H1 (cell line): ENCODE measurements around the gene JOSD2. TPM values are rescaled to one million over a fixed set of nuclear protein-coding genes. Genes with fewer than 3 reads are reported as not detected.

Experiments used
- CTCF ChIA-PET: fragments of 300-600 bp; sonication (Branson Sonifier 250); formaldehyde crosslinking; loops from one replicate; lab custom pipeline; 2021; ENCODE audit not compliant: partially characterized antibody; lab: Charles Lee
- POLR2A ChIA-PET: fragments of 300-600 bp; sonication (Branson Sonifier 250); formaldehyde crosslinking; loops from one replicate; lab custom pipeline; 2021; ENCODE audit warnings: inconsistent platforms; ENCODE audit not compliant: partially characterized antibody; lab: Charles Lee
- DNase-seq, 2 experiments: peaks; one replicate each; pipeline versions ENCODE4 v3.0.0 to v3.0.0-alpha.2; 2010 to 2022; ENCODE audit warnings: low spot score in 2 of 2, low read depth in 1 of 2, mixed read lengths in 1 of 2
- FAIRE-seq: peaks from 2 replicates; lab custom pipeline; 2011; peaks lifted over from hg19 to GRCh38; lab: Jason Lieb, UNC
- H2AFZ ChIP-seq: 2 replicates; pipeline ENCODE4 v1.8.1; 2012; ENCODE audit warnings: low read length, inconsistent platforms
- H2AK5ac ChIP-seq: 2 replicates; pipeline ENCODE4 v1.6.1; 2013; ENCODE audit warnings: low read depth, low read length
- H2BK120ac ChIP-seq: replicated peaks from 2 replicates; pipeline ENCODE3; 2013; ENCODE audit warnings: low read depth, low read length, inconsistent platforms
- H2BK12ac ChIP-seq: 2 replicates; pipeline ENCODE4 v1.6.1; 2013; ENCODE audit warnings: low read depth, low read length
- H2BK15ac ChIP-seq: 2 replicates; pipeline ENCODE4 v1.6.1; 2013; ENCODE audit warnings: low read length
- H2BK20ac ChIP-seq: 2 replicates; pipeline ENCODE4 v1.6.1; 2013; ENCODE audit warnings: low read length
- H2BK5ac ChIP-seq: 2 replicates; pipeline ENCODE4 v1.6.1; 2013; ENCODE audit warnings: low read depth, low read length
- H3K14ac ChIP-seq: 2 replicates; pipeline ENCODE4 v1.6.1; 2013; ENCODE audit warnings: inconsistent platforms; ENCODE audit not compliant: insufficient read length
- H3K18ac ChIP-seq: 2 replicates; pipeline ENCODE4 v1.6.1; 2013; ENCODE audit warnings: low read length; ENCODE audit errors: extremely low read depth
- H3K23ac ChIP-seq: 2 replicates; pipeline ENCODE4 v1.6.1; 2013; ENCODE audit warnings: inconsistent platforms; ENCODE audit not compliant: insufficient read length
- H3K23me2 ChIP-seq: 2 replicates; pipeline ENCODE4 v1.6.1; 2013; ENCODE audit warnings: low read depth, low read length
- H3K27ac ChIP-seq: 2 replicates; pipeline ENCODE4 v1.6.1; 2011; ENCODE audit warnings: low read depth, low read length, inconsistent platforms
- H3K27me3 ChIP-seq, 4 experiments: replicated peaks in 1 of 4; 1 replicate in 1 of 4; 2 replicates in 3 of 4; pipeline versions ENCODE4 v1.6.1 to v1.8.1; 2011 to 2013; ENCODE audit warnings: low read length in 3 of 4, mild to moderate bottlenecking in 3 of 4, inconsistent platforms in 2 of 4, mixed read lengths in 2 of 4, moderate library complexity in 1 of 4; ENCODE audit not compliant: control insufficient read depth in 3 of 4, insufficient read depth in 3 of 4; ENCODE audit errors: extremely low read depth in 1 of 4
- H3K36me3 ChIP-seq, 4 experiments: 2 replicates each; pipeline versions ENCODE4 v1.6.1 to v1.8.1; 2011 to 2013; ENCODE audit warnings: mild to moderate bottlenecking in 4 of 4, low read length in 3 of 4, moderate library complexity in 2 of 4, control low read depth in 1 of 4, inconsistent platforms in 1 of 4; ENCODE audit not compliant: insufficient read depth in 4 of 4, control insufficient read depth in 2 of 4
- H3K4ac ChIP-seq: replicated peaks from 2 replicates; pipeline ENCODE3; 2013; ENCODE audit warnings: low read length, low read depth, mixed read lengths, inconsistent platforms; ENCODE audit not compliant: insufficient read length
- H3K4me1 ChIP-seq, 4 experiments: replicated peaks in 1 of 4; 1 replicate in 1 of 4; 2 replicates in 3 of 4; pipeline versions ENCODE4 v1.6.1 to v1.8.1; 2011 to 2013; ENCODE audit warnings: low read length in 3 of 4, inconsistent platforms in 2 of 4, mixed read lengths in 1 of 4; ENCODE audit not compliant: insufficient read depth in 4 of 4, control insufficient read depth in 3 of 4
- H3K4me2 ChIP-seq, 2 experiments: 2 replicates each; pipeline versions ENCODE4 v1.6.1 to v1.8.1; 2011 to 2013; ENCODE audit warnings: low read depth in 2 of 2, low read length in 2 of 2, control low read depth in 1 of 2, inconsistent platforms in 1 of 2, mild to moderate bottlenecking in 1 of 2; ENCODE audit not compliant: insufficient read depth in 1 of 2
- H3K4me3 ChIP-seq, 4 experiments: fragments of 200-600, 300-600 bp in 1 of 4; sonication (generic), shearing (Covaris generic), sonication (Bioruptor Twin) in 1 of 4; 2 replicates each; pipeline versions ENCODE4 v1.5.1 to v1.8.1; 2011 to 2016; ENCODE audit warnings: low read length in 4 of 4, low read depth in 3 of 4, control low read depth in 2 of 4, inconsistent platforms in 2 of 4, mild to moderate bottlenecking in 2 of 4, mixed read lengths in 1 of 4, moderate library complexity in 1 of 4; ENCODE audit not compliant: insufficient read depth in 2 of 4; ENCODE audit errors: extremely low read depth in 1 of 4
- H3K56ac ChIP-seq: replicated peaks from 2 replicates; pipeline ENCODE3; 2013; ENCODE audit warnings: low read depth, mild to moderate bottlenecking, mixed read lengths, low read length, inconsistent platforms; ENCODE audit not compliant: insufficient read length
- H3K79me1 ChIP-seq: 2 replicates; pipeline ENCODE4 v1.6.1; 2013; ENCODE audit warnings: low read depth, low read length, control low read depth
- H3K79me2 ChIP-seq, 2 experiments: 2 replicates each; pipeline versions ENCODE4 v1.6.1 to v1.8.1; 2012 to 2013; ENCODE audit warnings: low read length in 2 of 2, mild to moderate bottlenecking in 2 of 2, inconsistent platforms in 1 of 2; ENCODE audit not compliant: insufficient read depth in 2 of 2, control insufficient read depth in 1 of 2
- H3K9ac ChIP-seq, 4 experiments: replicated peaks in 1 of 4; 1 replicate in 1 of 4; 2 replicates in 3 of 4; pipeline versions ENCODE4 v1.6.1 to v1.8.1; 2011 to 2013; ENCODE audit warnings: low read depth in 3 of 4, low read length in 3 of 4, control low read depth in 2 of 4, mild to moderate bottlenecking in 2 of 4, moderate library complexity in 2 of 4, inconsistent platforms in 1 of 4; ENCODE audit errors: extremely low read depth in 1 of 4
- H3K9me3 ChIP-seq, 2 experiments: 2 replicates each; pipeline versions ENCODE4 v1.6.1 to v1.8.1; 2012 to 2013; ENCODE audit warnings: mild to moderate bottlenecking in 2 of 2, moderate library complexity in 2 of 2, control low read depth in 1 of 2, inconsistent platforms in 1 of 2, low read depth in 1 of 2, low read length in 1 of 2, mixed read lengths in 1 of 2; ENCODE audit not compliant: insufficient read depth in 2 of 2
- H4K20me1 ChIP-seq, 2 experiments: replicated peaks in 1 of 2; 2 replicates each; pipeline versions ENCODE3 to v1.8.1; 2011 to 2013; ENCODE audit warnings: inconsistent platforms in 2 of 2, low read length in 2 of 2, mild to moderate bottlenecking in 1 of 2; ENCODE audit not compliant: insufficient read depth in 2 of 2, control insufficient read depth in 1 of 2
- H4K5ac ChIP-seq: 2 replicates; pipeline ENCODE4 v1.6.1; 2013; ENCODE audit warnings: low read length, low read depth, mixed read lengths, inconsistent platforms; ENCODE audit not compliant: insufficient read length
- H4K8ac ChIP-seq: 2 replicates; pipeline ENCODE4 v1.8.0; 2013; ENCODE audit warnings: mild to moderate bottlenecking, moderate library complexity, low read length, inconsistent platforms; ENCODE audit not compliant: insufficient read depth; ENCODE audit errors: extremely low read depth
- H4K91ac ChIP-seq: replicated peaks from 2 replicates; pipeline ENCODE3; 2013; ENCODE audit warnings: low read length, mixed read lengths, inconsistent platforms; ENCODE audit not compliant: insufficient read length
- GABPA ChIP-seq: IDR thresholded peaks from 2 replicates; pipeline ENCODE4 v1.6.1; 2011; ENCODE audit warnings: mild to moderate bottlenecking, low read length, moderate library complexity, borderline replicate concordance; ENCODE audit not compliant: insufficient read depth
- SAP30 ChIP-seq: fragments of 300-600 bp; sonication (generic); IDR thresholded peaks from 2 replicates; pipeline ENCODE4 v1.7.1; 2012; ENCODE audit warnings: low read length, moderate library complexity, mild to moderate bottlenecking, inconsistent platforms; ENCODE audit not compliant: insufficient read depth, insufficient replicate concordance
- USF2 ChIP-seq: IDR thresholded peaks from 2 replicates; pipeline ENCODE4 v1.6.1; 2011; ENCODE audit warnings: low read length, improper control_type of control experiment
- WGBS, 2 experiments: shearing (Covaris generic) in 1 of 2; methylation state at CpG; one replicate each; pipeline versions ENCODE4 v1.1.6 to v1.1.7; 2013 to 2015; ENCODE audit warnings: low lambda C conversion rate in 2 of 2, mixed read lengths in 2 of 2, inconsistent platforms in 1 of 2, low coverage in 1 of 2, missing lambda C conversion rate in 1 of 2; ENCODE audit not compliant: insufficient replicate concordance in 2 of 2, insufficient coverage in 1 of 2, insufficient read length in 1 of 2; ENCODE audit errors: extremely low coverage in 1 of 2, missing lambda C conversion rate in 1 of 2; 5-methylcytosine and 5-hydroxymethylcytosine counted together
- polyA plus RNA-seq, 7 experiments: library from polyadenylated mRNA; depleted of rRNA in 3 of 7; stranded (reverse) in 5 of 7; unstranded in 2 of 7; fragments of >200 nt in 5 of 7; fragments of 200-250 nt in 2 of 7; gene quantifications; 1 replicate in 5 of 7; 2 replicates in 1 of 7; 4 replicates in 1 of 7; pipeline versions ENCODE4 v1.2.1 to v1.2.3, GENCODE V29; 2011 to 2013; ENCODE audit warnings: missing spikeins in 2 of 7, mixed read lengths in 2 of 7
- total RNA-seq: library from RNA; stranded (reverse); fragmentation: NEBNext Ultra II Directional; extraction: Animal tissue kit (Norgen Biotek cat#: 25700); gene quantifications from 2 replicates; pipeline ENCODE4 v1.2.1, GENCODE V29; 2021

JOSD2 gene
- total and polyA plus RNA-seq, 2 of the 8 experiments (the other 6 are each of a cell fraction or from before 2014, with no cell fraction given) = 1.9 to 6.6 TPM

GRCh38 chr19:50481351-50482149 is 29.4 kb downstream of the JOSD2 start:
- TF ChIP-seq SAP30 (no peak), GABPA (no peak), USF2 (no peak)
- TF ChIP-seq, all 59 proteins: peak for 0
- peaks cover 0 to 5% (median 3%) of the 10 kb centered on the region in 4 experiments; a peak in 4 of 7 replicates for H3K27me3 ChIP-seq

More at GRCh38 chr19:50481351-50482149, 29.4 kb downstream of the JOSD2 start:
- H4K5ac ChIP-seq = no peak overlapping the region
- H2AFZ ChIP-seq = no peak overlapping the region
- H3K79me1 ChIP-seq = peaks cover 10% of the 10 kb centered on the region
- H2BK20ac ChIP-seq = no peak overlapping the region
- ChIA-PET POLR2A (interaction anchor here (1.1 kb wide), 1 partner anchor 19 kb away, joined by 3 read pairs; no protein-coding TSS in a partner anchor), CTCF (no interaction called here)
- WGBS, 2 experiments = 94% methylated on average over 18 of the region's 27 CpGs; no CpG with 5 or more reads in 1 of the 2 experiments
- peaks cover 20 to 27% of the 10 kb centered on the region in 2 experiments for H3K9me3 ChIP-seq
- H3K18ac ChIP-seq = no peak overlapping the region
- H3K9ac ChIP-seq = no peak overlapping the region
- H2AK5ac ChIP-seq = no peak overlapping the region
- no peak overlapping the region for H3K23ac ChIP-seq
- no peak overlapping the region for H2BK15ac ChIP-seq
- H2BK12ac ChIP-seq = no peak overlapping the region
- H3K36me3 ChIP-seq = peaks cover 2 to 53% (median 12%) of the 10 kb centered on the region in 4 experiments; a peak in 6 of 8 replicates
- H3K4me2 ChIP-seq = no peak overlapping the region
- H2BK120ac ChIP-seq = no peak overlapping the region
- H3K56ac ChIP-seq = no peak overlapping the region
- H3K4me3 ChIP-seq = no peak overlapping the region
- H4K8ac ChIP-seq = no peak overlapping the region; the same call in 1 of the 2 replicates
- H3K4ac ChIP-seq = no peak overlapping the region
- H2BK5ac ChIP-seq = no peak overlapping the region
- H3K27ac ChIP-seq = no peak overlapping the region
- H3K4me1 ChIP-seq = no peaks in the 10 kb centered on the region
- no peak for DNase-seq
- peaks cover 1% of the 10 kb centered on the region; the same call in 1 of the 2 replicates for H3K23me2 ChIP-seq
- H3K79me2 ChIP-seq = peaks cover 4 to 16% of the 10 kb centered on the region in 2 experiments; a peak in 3 of 4 replicates
- no peak overlapping the region for H4K91ac ChIP-seq
- no peak overlapping the region for H3K14ac ChIP-seq
- peaks cover 7 to 8% of the 10 kb centered on the region in 2 experiments for H4K20me1 ChIP-seq
- no peak for FAIRE-seq
